HG03064 (cell line): ENCODE measurements around the gene ARMH1.
"Not testable (repeated sequence)": the region's sequence is repeated elsewhere in the genome, so short reads cannot be mapped to it uniquely, and the experiment has no call there.

Experiments used
- ATAC-seq: cut with Tn5 transposase; IDR thresholded peaks from one replicate; pipeline ENCODE4 v1.9.1; 2021; ENCODE audit warnings: low read depth; ENCODE audit not compliant: unreplicated experiment

Gene ARMH1

GRCh38 chr1:44664730-44665370, 9.7 kb upstream of the ARMH1 start:
- no peak for ATAC-seq

GRCh38 chr1:44666719-44667118, 7.8 kb upstream of the ARMH1 start:
- not testable (repeated sequence) for ATAC-seq

- ATAC-seq: no peak
Observed at GRCh38 chr1:44670751-44671640, 3.5 kb upstream of the ARMH1 start.

- ATAC-seq: no peak
Observed at GRCh38 chr1:44672254-44672955, 2.1 kb upstream of the ARMH1 start.

- no peak for ATAC-seq
Observed at GRCh38 chr1:44672961-44673674, 1.4 kb upstream of the ARMH1 start.

GRCh38 chr1:44673675-44674112, 820 bp upstream of the ARMH1 start:
- ATAC-seq: no peak

- ATAC-seq: no peak
Observed at GRCh38 chr1:44675186-44675585, 672 bp downstream of the ARMH1 start.

- ATAC-seq: no peak
Observed at GRCh38 chr1:44676484-44677200, 2.1 kb downstream of the ARMH1 start.

- ATAC-seq: no peak
Observed at GRCh38 chr1:44677201-44677766, 2.8 kb downstream of the ARMH1 start.

- no peak for ATAC-seq
Observed at GRCh38 chr1:44678120-44678519, 3.6 kb downstream of the ARMH1 start.

- no peak for ATAC-seq
Observed at GRCh38 chr1:44678626-44679025, 4.1 kb downstream of the ARMH1 start.

GRCh38 chr1:44679468-44679867, 5.0 kb downstream of the ARMH1 start:
- no peak for ATAC-seq

- ATAC-seq: no peak
Observed at GRCh38 chr1:44681905-44682882, 7.7 kb downstream of the ARMH1 start.

- ATAC-seq: no peak
Observed at GRCh38 chr1:44682883-44683265, 8.4 kb downstream of the ARMH1 start.

GRCh38 chr1:44684525-44684924, 10.0 kb downstream of the ARMH1 start:
- ATAC-seq: no peak

GRCh38 chr1:44685218-44685617, 10.7 kb downstream of the ARMH1 start:
- ATAC-seq: no peak

GRCh38 chr1:44685881-44686280, 11.4 kb downstream of the ARMH1 start:
- ATAC-seq: no peak

- no peak for ATAC-seq
Observed at GRCh38 chr1:44688760-44689446, 14.4 kb downstream of the ARMH1 start.
